CD14-positive monocyte (primary cell): ENCODE data around the gene SRGAP1. TPM values are rescaled to one million over a fixed set of nuclear protein-coding genes. Genes with fewer than 3 reads are reported as not detected.

Source experiments
- DNase-seq, 3 donors: peaks; one replicate each; pipeline ENCODE4 v3.0.0-alpha.2; 2011 to 2022
- H2AFZ ChIP-seq: 2 replicates; pipeline ENCODE4 v1.6.0; 2012; ENCODE audit warnings: mild to moderate bottlenecking, low read depth, low read length, inconsistent platforms; ENCODE audit not compliant: insufficient read depth, poor library complexity, severe bottlenecking
- H3K27ac ChIP-seq, 2 donors: 1 replicate in 1 of 2; 2 replicates in 1 of 2; pipeline ENCODE4 v1.5.1; 2012 to 2013; ENCODE audit warnings: low read length in 2 of 2, control low read depth in 1 of 2, inconsistent platforms in 1 of 2, low read depth in 1 of 2, mild to moderate bottlenecking in 1 of 2
- H3K27me3 ChIP-seq, 2 donors: one replicate each; pipeline versions ENCODE4 v1.6.0 to v1.6.1; 2011 to 2013; ENCODE audit warnings: low read length in 2 of 2; ENCODE audit not compliant: control insufficient read depth in 2 of 2, insufficient read depth in 2 of 2
- H3K36me3 ChIP-seq, 2 donors: replicated peaks in 1 of 2; 1 replicate in 1 of 2; 2 replicates in 1 of 2; pipeline versions ENCODE4 v1.5.1 to v1.6.1; 2012 to 2013; ENCODE audit warnings: low read length in 2 of 2, control low read depth in 1 of 2, inconsistent platforms in 1 of 2, mild to moderate bottlenecking in 1 of 2; ENCODE audit not compliant: insufficient read depth in 2 of 2, control insufficient read depth in 1 of 2
- H3K4me1 ChIP-seq, 2 donors: 1 replicate in 1 of 2; 2 replicates in 1 of 2; pipeline versions ENCODE4 v1.5.1 to v1.6.1; 2012 to 2013; ENCODE audit warnings: low read length in 2 of 2, control low read depth in 1 of 2, inconsistent platforms in 1 of 2, mild to moderate bottlenecking in 1 of 2, moderate library complexity in 1 of 2; ENCODE audit not compliant: insufficient read depth in 2 of 2, control insufficient read depth in 1 of 2
- H3K4me2 ChIP-seq: replicated peaks from 2 replicates; pipeline ENCODE3; 2012; ENCODE audit warnings: low read length, moderate library complexity, mild to moderate bottlenecking; ENCODE audit not compliant: poor library complexity, severe bottlenecking; ENCODE audit errors: extremely low read depth
- H3K4me3 ChIP-seq, 3 experiments: fragments of 200-600 bp in 1 of 3; sonication (generic) in 1 of 3; replicated peaks in 1 of 3; 1 replicate in 2 of 3; 2 replicates in 1 of 3; pipeline ENCODE4 v1.5.1; 2011 to 2013; ENCODE audit warnings: low read length in 3 of 3, mild to moderate bottlenecking in 3 of 3, control low read depth in 2 of 3, low read depth in 2 of 3, inconsistent platforms in 1 of 3, moderate library complexity in 1 of 3
- H3K79me2 ChIP-seq: 2 replicates; pipeline ENCODE4 v1.6.0; 2012; ENCODE audit warnings: mild to moderate bottlenecking, control low read depth, inconsistent platforms, low read length, moderate library complexity; ENCODE audit not compliant: insufficient read depth
- H3K9ac ChIP-seq: 2 replicates; pipeline ENCODE4 v1.6.0; 2017; ENCODE audit warnings: low read length, mild to moderate bottlenecking; ENCODE audit not compliant: insufficient read depth, poor library complexity, severe bottlenecking
- H3K9me3 ChIP-seq, 2 donors: replicated peaks in 1 of 2; 1 replicate in 1 of 2; 2 replicates in 1 of 2; pipeline versions ENCODE4 v1.5.1 to v1.6.1; 2012 to 2013; ENCODE audit warnings: low read length in 2 of 2, control low read depth in 1 of 2; ENCODE audit not compliant: control insufficient read depth in 1 of 2, insufficient read depth in 1 of 2
- H4K20me1 ChIP-seq: 2 replicates; pipeline ENCODE4 v1.6.0; 2012; ENCODE audit warnings: mild to moderate bottlenecking, low read length, control low read depth, moderate library complexity; ENCODE audit not compliant: insufficient read depth
- H3K27ac Mint-ChIP-seq, 7 donors: one replicate each; pipeline ENCODE4 v1.8.0; 2020; ENCODE audit warnings: mild to moderate bottlenecking in 7 of 7, mixed read lengths in 7 of 7, moderate library complexity in 6 of 7, inconsistent platforms in 2 of 7
- H3K27me3 Mint-ChIP-seq, 3 donors: one replicate each; pipeline ENCODE4 v1.8.0; 2021 to 2022; ENCODE audit warnings: low read depth in 3 of 3, mild to moderate bottlenecking in 3 of 3, mixed read lengths in 3 of 3, moderate library complexity in 3 of 3, inconsistent platforms in 1 of 3
- H3K36me3 Mint-ChIP-seq, 2 donors: one replicate each; pipeline ENCODE4 v1.8.0; 2020; ENCODE audit warnings: mixed read lengths in 2 of 2, inconsistent platforms in 1 of 2, mild to moderate bottlenecking in 1 of 2
- H3K4me1 Mint-ChIP-seq: one replicate; pipeline ENCODE4 v1.8.0; 2020; ENCODE audit warnings: mild to moderate bottlenecking, mixed read lengths
- H3K4me3 Mint-ChIP-seq, 2 donors: one replicate each; pipeline ENCODE4 v1.8.0; 2020; ENCODE audit warnings: mild to moderate bottlenecking in 2 of 2, mixed read lengths in 2 of 2, moderate library complexity in 1 of 2
- H3K9me3 Mint-ChIP-seq, 7 donors: one replicate each; pipeline ENCODE4 v1.8.0; 2020 to 2022; ENCODE audit warnings: mixed read lengths in 7 of 7, mild to moderate bottlenecking in 6 of 7, moderate library complexity in 6 of 7, inconsistent platforms in 2 of 7
- WGBS: methylation state at CpG from one replicate; pipeline ENCODE4 v1.1.5; 2013; ENCODE audit warnings: missing lambda C conversion rate; ENCODE audit not compliant: insufficient coverage; 5-methylcytosine and 5-hydroxymethylcytosine counted together
- intact Hi-C, 2 donors: fragments of 100-400 bp; cut with micrococcal nuclease; formaldehyde crosslinking; loops; one replicate each; pipeline versions ENCODE4 v1.15.0 to v1.15.1; 2023
- polyA plus RNA-seq, 3 donors: library from polyadenylated mRNA; depleted of rRNA in 1 of 3; unstranded in 2 of 3; stranded (reverse) in 1 of 3; fragments of 300-500 nt in 2 of 3; fragments of >200 nt in 1 of 3; fragmentation: Illumina TruSeq in 2 of 3; gene quantifications; 1 replicate in 2 of 3; 2 replicates in 1 of 3; pipeline ENCODE4 v1.2.3, GENCODE V29; 2012 to 2021
- TF ChIP-seq, protein P1 (sequence below): fragments of 200-600 bp; IDR thresholded peaks from one replicate; pipeline ENCODE4 v1.8.0; 2022; ENCODE audit warnings: antibody characterized with exemption, mild to moderate bottlenecking

Gene SRGAP1
- polyA plus RNA-seq, 3 donors, result 0.05 to 0.52 (median 0.07) TPM

DNA sequence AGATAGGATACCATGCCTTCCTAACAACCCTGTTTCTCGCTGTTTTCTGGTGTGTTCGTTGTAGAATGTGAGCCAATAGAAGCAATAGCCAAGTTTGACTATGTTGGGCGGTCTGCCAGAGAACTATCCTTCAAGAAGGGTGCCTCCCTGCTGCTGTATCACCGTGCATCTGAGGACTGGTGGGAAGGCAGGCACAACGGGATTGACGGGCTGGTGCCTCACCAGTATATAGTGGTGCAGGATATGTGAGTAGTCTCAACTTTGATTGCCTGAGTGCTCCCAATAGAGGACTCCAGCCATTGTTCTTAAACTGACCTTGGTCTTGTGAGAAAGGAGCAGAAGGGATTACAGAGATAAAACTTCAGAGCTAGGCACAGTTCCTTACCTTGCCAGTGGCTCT, 281.4 kb downstream of the SRGAP1 start:
- TF ChIP-seq, protein P1, sequence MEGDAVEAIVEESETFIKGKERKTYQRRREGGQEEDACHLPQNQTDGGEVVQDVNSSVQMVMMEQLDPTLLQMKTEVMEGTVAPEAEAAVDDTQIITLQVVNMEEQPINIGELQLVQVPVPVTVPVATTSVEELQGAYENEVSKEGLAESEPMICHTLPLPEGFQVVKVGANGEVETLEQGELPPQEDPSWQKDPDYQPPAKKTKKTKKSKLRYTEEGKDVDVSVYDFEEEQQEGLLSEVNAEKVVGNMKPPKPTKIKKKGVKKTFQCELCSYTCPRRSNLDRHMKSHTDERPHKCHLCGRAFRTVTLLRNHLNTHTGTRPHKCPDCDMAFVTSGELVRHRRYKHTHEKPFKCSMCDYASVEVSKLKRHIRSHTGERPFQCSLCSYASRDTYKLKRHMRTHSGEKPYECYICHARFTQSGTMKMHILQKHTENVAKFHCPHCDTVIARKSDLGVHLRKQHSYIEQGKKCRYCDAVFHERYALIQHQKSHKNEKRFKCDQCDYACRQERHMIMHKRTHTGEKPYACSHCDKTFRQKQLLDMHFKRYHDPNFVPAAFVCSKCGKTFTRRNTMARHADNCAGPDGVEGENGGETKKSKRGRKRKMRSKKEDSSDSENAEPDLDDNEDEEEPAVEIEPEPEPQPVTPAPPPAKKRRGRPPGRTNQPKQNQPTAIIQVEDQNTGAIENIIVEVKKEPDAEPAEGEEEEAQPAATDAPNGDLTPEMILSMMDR, result no peak
- Mint-ChIP-seq H3K27ac (no peak overlapping the region), H3K9me3 (peaks cover 0 to 6% (median 0%) of the 10 kb centered on the region in 7 donors), H3K27me3 (peaks cover 1 to 3% (median 2%) of the 10 kb centered on the region in 3 donors), H3K4me3 (no peak overlapping the region), H3K4me1 (no peaks in the 10 kb centered on the region), H3K36me3 (peaks cover 0 to 4% of the 10 kb centered on the region in 2 donors)
- no peaks in the 10 kb centered on the region for H4K20me1 ChIP-seq
- no peak overlapping the region for H2AFZ ChIP-seq
- no peak for DNase-seq
- no peaks in the 10 kb centered on the region for H3K27me3 ChIP-seq
- no peak overlapping the region for H3K27ac ChIP-seq
- WGBS, result 94% methylated on average over 6 of the region's 6 CpGs
- H3K36me3 ChIP-seq, result no peaks in the 10 kb centered on the region
- intact Hi-C loops, result no loop called here
- H3K9ac ChIP-seq, result no peak overlapping the region
- H3K4me2 ChIP-seq, result no peak overlapping the region
- H3K4me1 ChIP-seq, result no peaks in the 10 kb centered on the region
- H3K79me2 ChIP-seq, result no peaks in the 10 kb centered on the region
- H3K4me3 ChIP-seq, result no peak overlapping the region
- no peaks in the 10 kb centered on the region for H3K9me3 ChIP-seq

DNA sequence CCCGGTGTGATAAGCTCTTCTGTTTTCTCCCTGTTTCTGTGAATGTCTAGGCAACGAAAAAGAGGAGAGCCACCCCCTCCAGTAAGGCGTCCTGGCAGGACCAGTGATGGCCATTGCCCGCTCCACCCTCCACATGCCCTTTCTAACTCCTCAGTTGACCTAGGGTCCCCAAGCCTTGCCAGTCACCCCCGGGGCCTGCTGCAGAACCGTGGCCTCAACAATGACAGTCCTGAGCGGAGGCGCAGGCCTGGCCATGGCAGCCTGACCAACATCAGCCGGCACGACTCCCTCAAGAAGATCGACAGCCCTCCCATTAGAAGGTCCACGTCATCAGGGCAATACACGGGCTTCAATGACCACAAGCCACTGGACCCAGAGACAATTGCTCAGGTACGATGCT, 283.3 kb downstream of the SRGAP1 start:
- Mint-ChIP-seq H3K27me3 (peaks cover 0 to 2% (median 0%) of the 10 kb centered on the region in 3 donors), H3K9me3 (peaks cover 2 to 12% (median 4%) of the 10 kb centered on the region in 7 donors), H3K4me3 (no peak overlapping the region), H3K36me3 (peaks cover 0 to 4% of the 10 kb centered on the region in 2 donors), H3K4me1 (no peaks in the 10 kb centered on the region), H3K27ac (peak overlapping the region in 1 of 7 donors; percentile 38)
- intact Hi-C loops, result no loop called here
- DNase-seq, result no peak
- 98% methylated on average over 7 of the region's 14 CpGs for WGBS
- H2AFZ ChIP-seq, result no peak overlapping the region
- TF ChIP-seq, protein P1, result no peak
- no peaks in the 10 kb centered on the region for H3K79me2 ChIP-seq
- no peaks in the 10 kb centered on the region for H3K27me3 ChIP-seq
- H3K4me3 ChIP-seq, result no peak overlapping the region
- no peak overlapping the region for H3K27ac ChIP-seq
- no peaks in the 10 kb centered on the region for H3K9me3 ChIP-seq
- H3K4me1 ChIP-seq, result no peaks in the 10 kb centered on the region
- H3K4me2 ChIP-seq, result no peak overlapping the region
- H3K36me3 ChIP-seq, result no peaks in the 10 kb centered on the region
- no peak overlapping the region for H3K9ac ChIP-seq
- H4K20me1 ChIP-seq, result no peaks in the 10 kb centered on the region
